HCT116 (cell line): ENCODE results near the gene ZHX3. TPM values are rescaled to one million over a fixed set of nuclear protein-coding genes. Genes with fewer than 3 reads are reported as not detected.

Source experiments
- ATAC-seq: fragments of 200-7000 bp; cut with Tn5 transposase; 2 replicates; pipeline ENCODE4 v1.9.1; 2020; ENCODE audit warnings: mild to moderate bottlenecking, moderate library complexity
- BruUV-seq: library from RNA; stranded (reverse); fragments of 400-500 nt; replicated peaks from 2 replicates; lab custom pipeline; 2021; lab: Mats Ljungman, UMichigan
- CTCF ChIA-PET: fragments of 300-600 bp; sonication (Branson Sonifier 250); formaldehyde crosslinking; loops from one replicate; lab custom pipeline; 2021; ENCODE audit warnings: antibody characterized with exemption; lab: Charles Lee
- POLR2A ChIA-PET: fragments of 300-600, 350-600 bp; sonication (Branson Sonifier 250); formaldehyde crosslinking; loops from one replicate; lab custom pipeline; 2021; ENCODE audit warnings: antibody characterized with exemption; lab: Charles Lee
- RAD21 ChIA-PET, 2 experiments: fragments of 300-600 bp; sonication (Branson Sonifier 250); formaldehyde crosslinking; loops; one replicate each; lab custom pipeline; 2023; ENCODE audit warnings: low total read pairs in 2 of 2; ENCODE audit not compliant: uncharacterized antibody in 2 of 2, unreplicated experiment in 2 of 2, low non-redundant PET in 1 of 2; lab: Charles Lee
- DNase-seq: peaks from one replicate; pipeline ENCODE4 v3.0.0-alpha.2; 2010; ENCODE audit warnings: low read depth, low spot score
- H2AFZ ChIP-seq: fragments of 200-600 bp; shearing (Covaris generic), sonication (generic); 2 replicates; pipeline ENCODE4 v1.6.1; 2017; ENCODE audit warnings: low read depth, mixed run types, mixed read lengths, antibody characterized with exemption, low read length; ENCODE audit not compliant: poor library complexity, severe bottlenecking
- H3K27ac ChIP-seq: 2 replicates; pipeline ENCODE4 v1.5.1; 2012; ENCODE audit warnings: low read depth, low read length
- H3K27me3 ChIP-seq: fragments of 200-600 bp; sonication (generic); 2 replicates; pipeline ENCODE4 v1.6.1; 2016; ENCODE audit warnings: mixed run types, low read length, mixed read lengths; ENCODE audit not compliant: insufficient read depth
- H3K36me3 ChIP-seq, 2 experiments: fragments of 200-500 bp in 1 of 2; fragments of 200-600 bp in 1 of 2; sonication (Bioruptor generic) in 1 of 2; sonication (generic) in 1 of 2; 2 replicates each; pipeline versions ENCODE4 v1.5.1 to v1.6.1; 2014 to 2016; ENCODE audit warnings: low read length in 2 of 2, inconsistent platforms in 1 of 2, mixed read lengths in 1 of 2, mixed run types in 1 of 2; ENCODE audit not compliant: insufficient read depth in 2 of 2, control insufficient read depth in 1 of 2
- H3K4me1 ChIP-seq, 2 experiments: fragments of 200-600 bp in 1 of 2; sonication (generic) in 1 of 2; 2 replicates each; pipeline versions ENCODE4 v1.5.1 to v1.6.1; 2012 to 2017; ENCODE audit warnings: low read length in 2 of 2, inconsistent platforms in 1 of 2, mild to moderate bottlenecking in 1 of 2, mixed read lengths in 1 of 2, mixed run types in 1 of 2, moderate library complexity in 1 of 2; ENCODE audit not compliant: insufficient read depth in 2 of 2, control insufficient read depth in 1 of 2
- H3K4me2 ChIP-seq: fragments of 200-600 bp; sonication (generic); 2 replicates; pipeline ENCODE4 v1.6.1; 2017; ENCODE audit warnings: mixed run types, low read length, mixed read lengths
- H3K4me3 ChIP-seq, 2 experiments: fragments of 200-600 bp in 1 of 2; sonication (generic) in 1 of 2; replicated peaks in 1 of 2; 2 replicates each; pipeline ENCODE4 v1.5.1; 2011 to 2016; ENCODE audit warnings: low read length in 2 of 2, control low read depth in 1 of 2, low read depth in 1 of 2, mild to moderate bottlenecking in 1 of 2, mixed read lengths in 1 of 2, mixed run types in 1 of 2
- H3K79me2 ChIP-seq: fragments of 200-600 bp; sonication (generic); 2 replicates; pipeline ENCODE4 v1.6.1; 2017; ENCODE audit warnings: mild to moderate bottlenecking, mixed run types, low read length, moderate library complexity, mixed read lengths; ENCODE audit not compliant: insufficient read depth
- H3K9ac ChIP-seq: fragments of 200-600 bp; sonication (generic); 2 replicates; pipeline ENCODE4 v1.6.1; 2016; ENCODE audit warnings: low read length, mixed read lengths
- H3K9me2 ChIP-seq: fragments of 200-600 bp; sonication (generic), shearing (Covaris generic); 2 replicates; pipeline ENCODE4 v1.6.1; 2017; ENCODE audit warnings: mixed run types, mild to moderate bottlenecking, moderate library complexity; ENCODE audit not compliant: insufficient read depth
- H3K9me3 ChIP-seq, 2 experiments: fragments of 200-500 bp in 1 of 2; fragments of 200-600 bp in 1 of 2; sonication (Bioruptor generic) in 1 of 2; sonication (generic) in 1 of 2; 2 replicates each; pipeline ENCODE4 v1.6.1; 2014 to 2017; ENCODE audit warnings: low read length in 2 of 2, mixed read lengths in 2 of 2, inconsistent platforms in 1 of 2, low read depth in 1 of 2, mild to moderate bottlenecking in 1 of 2, mixed run types in 1 of 2, moderate library complexity in 1 of 2; ENCODE audit not compliant: control insufficient read depth in 1 of 2, insufficient read depth in 1 of 2
- H4K20me1 ChIP-seq: fragments of 200-600 bp; sonication (generic), shearing (Covaris generic); 2 replicates; pipeline ENCODE4 v1.6.1; 2017; ENCODE audit warnings: mixed run types, mild to moderate bottlenecking, moderate library complexity; ENCODE audit not compliant: insufficient read depth
- CBX3 ChIP-seq: IDR thresholded peaks from 2 replicates; pipeline ENCODE4 v1.6.1; 2012; ENCODE audit warnings: low read depth
- CEBPB ChIP-seq: IDR thresholded peaks from 2 replicates; pipeline ENCODE4 v1.6.1; 2012; ENCODE audit warnings: low read depth
- EGR1 ChIP-seq: IDR thresholded peaks from 2 replicates; pipeline ENCODE4 v1.6.1; 2012; ENCODE audit warnings: low read depth
- EZH2phosphoT487 ChIP-seq: fragments of 200-600 bp; IDR thresholded peaks from 2 replicates; pipeline ENCODE4 v1.6.1; 2018; ENCODE audit warnings: antibody characterized with exemption, borderline replicate concordance
- FOSL1 ChIP-seq: IDR thresholded peaks from 2 replicates; pipeline ENCODE4 v1.6.1; 2012; ENCODE audit warnings: low read depth
- JUND ChIP-seq: IDR thresholded peaks from 2 replicates; pipeline ENCODE4 v1.6.1; 2012
- POLR2A ChIP-seq: IDR thresholded peaks from 2 replicates; pipeline ENCODE4 v1.7.0; 2011; ENCODE audit warnings: borderline replicate concordance; ENCODE audit not compliant: insufficient read depth, insufficient read length; ENCODE audit errors: extremely low read depth
- POLR2AphosphoS5 ChIP-seq: IDR thresholded peaks from 2 replicates; pipeline ENCODE4 v1.6.1; 2011; ENCODE audit warnings: mild to moderate bottlenecking, low read depth, low read length, moderate library complexity
- RAD21 ChIP-seq: IDR thresholded peaks from 2 replicates; pipeline ENCODE4 v1.6.1; 2012; ENCODE audit warnings: low read depth, mild to moderate bottlenecking
- SIN3A ChIP-seq: IDR thresholded peaks from 2 replicates; pipeline ENCODE4 v1.6.1; 2012; ENCODE audit warnings: low read depth
- ZFX ChIP-seq: fragments of 450-650 bp; IDR thresholded peaks from 2 replicates; pipeline ENCODE4 v1.6.1; 2017
- intact Hi-C: fragments of 100-400 bp; cut with micrococcal nuclease; formaldehyde crosslinking; loops from 2 replicates; pipeline ENCODE4 v1.10.0; 2022
- total RNA-seq: library from RNA; stranded (reverse); gene quantifications from one replicate; pipeline ENCODE4 v1.2.1, GENCODE V29; 2021; ENCODE audit not compliant: unreplicated experiment
- TF ChIP-seq, protein P1 (sequence below): IDR thresholded peaks from 2 replicates; pipeline ENCODE4 v1.6.1; 2012
- TF ChIP-seq, protein P2 (sequence below): IDR thresholded peaks from 2 replicates; pipeline ENCODE4 v1.6.1; 2011; ENCODE audit warnings: mild to moderate bottlenecking, low read length, moderate library complexity; ENCODE audit not compliant: insufficient replicate concordance; ENCODE audit errors: extremely low read depth
- TF ChIP-seq, protein P3 (sequence below), 3 experiments: fragments of 200-600 bp in 1 of 3; sonication (generic) in 1 of 3; IDR thresholded peaks in 2 of 3; conservative IDR thresholded peaks in 1 of 3; 2 replicates each; pipeline ENCODE4 v1.5.1; 2012 to 2017; ENCODE audit warnings: low read depth in 2 of 3, low read length in 2 of 3, antibody characterized with exemption in 1 of 3, borderline replicate concordance in 1 of 3, control low read depth in 1 of 3, mild to moderate bottlenecking in 1 of 3, mixed read lengths in 1 of 3, mixed run types in 1 of 3, moderate library complexity in 1 of 3; ENCODE audit not compliant: insufficient read depth in 1 of 3

ZHX3 gene
- total RNA-seq, 1 experiment from 2014 or later = 13.3 TPM

DNA sequence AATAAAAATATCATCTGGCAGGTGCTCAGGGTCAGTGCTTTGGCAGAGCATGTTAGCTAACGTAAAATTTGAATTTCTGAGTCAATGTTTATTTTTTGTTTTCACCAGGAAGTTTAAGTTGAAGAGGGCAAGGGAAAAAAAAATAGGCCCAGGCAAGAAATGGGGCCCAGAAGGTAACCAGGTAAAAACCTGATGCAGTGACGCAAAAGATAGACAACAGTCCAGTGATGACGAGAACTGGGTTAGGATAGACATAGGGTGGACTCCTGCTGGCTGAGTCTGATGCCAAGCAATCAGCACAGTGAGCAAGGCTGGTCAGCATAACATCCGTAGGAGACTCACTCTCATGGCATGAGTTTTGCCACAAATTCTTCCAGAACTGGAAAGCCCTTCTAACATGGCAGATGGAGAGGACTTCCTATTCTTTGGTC is 42.2 kb downstream of the ZHX3 start:
- intact Hi-C loops = no loop called here
- CTCF ChIA-PET = no interaction called here
- Histone ChIP-seq H3K27ac (no peak overlapping the region), H3K27me3 (no peaks in the 10 kb centered on the region), H3K4me1 (no peaks in the 10 kb centered on the region), H3K4me2 (no peak overlapping the region), H3K9me2 (no peaks in the 10 kb centered on the region), H2AFZ (no peak overlapping the region), H3K4me3 (no peak overlapping the region), H3K9ac (no peak overlapping the region)
- no peak for DNase-seq
- RAD21 ChIA-PET = no interaction called here
- TF ChIP-seq, protein P1, sequence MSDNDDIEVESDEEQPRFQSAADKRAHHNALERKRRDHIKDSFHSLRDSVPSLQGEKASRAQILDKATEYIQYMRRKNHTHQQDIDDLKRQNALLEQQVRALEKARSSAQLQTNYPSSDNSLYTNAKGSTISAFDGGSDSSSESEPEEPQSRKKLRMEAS = no peak
- TF ChIP-seq EGR1 (no peak), CEBPB (no peak), JUND (no peak), POLR2AphosphoS5 (no peak), RAD21 (no peak), EZH2phosphoT487 (no peak), POLR2A (no peak), CBX3 (no peak), ZFX (no peak), SIN3A (no peak), FOSL1 (no peak)
- TF ChIP-seq, protein P2, sequence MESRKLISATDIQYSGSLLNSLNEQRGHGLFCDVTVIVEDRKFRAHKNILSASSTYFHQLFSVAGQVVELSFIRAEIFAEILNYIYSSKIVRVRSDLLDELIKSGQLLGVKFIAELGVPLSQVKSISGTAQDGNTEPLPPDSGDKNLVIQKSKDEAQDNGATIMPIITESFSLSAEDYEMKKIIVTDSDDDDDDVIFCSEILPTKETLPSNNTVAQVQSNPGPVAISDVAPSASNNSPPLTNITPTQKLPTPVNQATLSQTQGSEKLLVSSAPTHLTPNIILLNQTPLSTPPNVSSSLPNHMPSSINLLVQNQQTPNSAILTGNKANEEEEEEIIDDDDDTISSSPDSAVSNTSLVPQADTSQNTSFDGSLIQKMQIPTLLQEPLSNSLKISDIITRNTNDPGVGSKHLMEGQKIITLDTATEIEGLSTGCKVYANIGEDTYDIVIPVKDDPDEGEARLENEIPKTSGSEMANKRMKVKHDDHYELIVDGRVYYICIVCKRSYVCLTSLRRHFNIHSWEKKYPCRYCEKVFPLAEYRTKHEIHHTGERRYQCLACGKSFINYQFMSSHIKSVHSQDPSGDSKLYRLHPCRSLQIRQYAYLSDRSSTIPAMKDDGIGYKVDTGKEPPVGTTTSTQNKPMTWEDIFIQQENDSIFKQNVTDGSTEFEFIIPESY = no peak
- TF ChIP-seq, protein P3, sequence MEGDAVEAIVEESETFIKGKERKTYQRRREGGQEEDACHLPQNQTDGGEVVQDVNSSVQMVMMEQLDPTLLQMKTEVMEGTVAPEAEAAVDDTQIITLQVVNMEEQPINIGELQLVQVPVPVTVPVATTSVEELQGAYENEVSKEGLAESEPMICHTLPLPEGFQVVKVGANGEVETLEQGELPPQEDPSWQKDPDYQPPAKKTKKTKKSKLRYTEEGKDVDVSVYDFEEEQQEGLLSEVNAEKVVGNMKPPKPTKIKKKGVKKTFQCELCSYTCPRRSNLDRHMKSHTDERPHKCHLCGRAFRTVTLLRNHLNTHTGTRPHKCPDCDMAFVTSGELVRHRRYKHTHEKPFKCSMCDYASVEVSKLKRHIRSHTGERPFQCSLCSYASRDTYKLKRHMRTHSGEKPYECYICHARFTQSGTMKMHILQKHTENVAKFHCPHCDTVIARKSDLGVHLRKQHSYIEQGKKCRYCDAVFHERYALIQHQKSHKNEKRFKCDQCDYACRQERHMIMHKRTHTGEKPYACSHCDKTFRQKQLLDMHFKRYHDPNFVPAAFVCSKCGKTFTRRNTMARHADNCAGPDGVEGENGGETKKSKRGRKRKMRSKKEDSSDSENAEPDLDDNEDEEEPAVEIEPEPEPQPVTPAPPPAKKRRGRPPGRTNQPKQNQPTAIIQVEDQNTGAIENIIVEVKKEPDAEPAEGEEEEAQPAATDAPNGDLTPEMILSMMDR (IDR thresholded peaks at IDR 0.05 in 2 of 3, conservative IDR thresholded peaks at IDR 0.05 in 1 of 3; ENCODE audit: borderline replicate concordance in 1 of 3, insufficient read depth in 1 of 3, low read depth in 2 of 3, low read length in 2 of 3) = no peak
- TF ChIP-seq, all 23 proteins: peak for 0
- H3K79me2 ChIP-seq = no peaks in the 10 kb centered on the region
- H4K20me1 ChIP-seq = no peaks in the 10 kb centered on the region
- BruUV-seq = no TSS peak
- no peaks in the 10 kb centered on the region for H3K9me3 ChIP-seq
- no peak for ATAC-seq
- POLR2A ChIA-PET = no interaction called here
- H3K36me3 ChIP-seq = no peaks in the 10 kb centered on the region
